Measurements from ENCODE around the gene APOBEC3A.

GRCh38 chr22:38948181-38948940 lies 9.0 kb upstream of the APOBEC3A start:
- TF ChIP-seq CTCF (IDR thresholded peaks at IDR 0.05; ENCODE audit: low read length), result no peak
- no peak for TF ChIP-seq EZH2 (IDR thresholded peaks at IDR 0.05; ENCODE audit: borderline replicate concordance, low read length)

Measured in OCI-LY1 (cell line).